ENCODE data around the gene IDH3B.

The IDH3B gene

DNA sequence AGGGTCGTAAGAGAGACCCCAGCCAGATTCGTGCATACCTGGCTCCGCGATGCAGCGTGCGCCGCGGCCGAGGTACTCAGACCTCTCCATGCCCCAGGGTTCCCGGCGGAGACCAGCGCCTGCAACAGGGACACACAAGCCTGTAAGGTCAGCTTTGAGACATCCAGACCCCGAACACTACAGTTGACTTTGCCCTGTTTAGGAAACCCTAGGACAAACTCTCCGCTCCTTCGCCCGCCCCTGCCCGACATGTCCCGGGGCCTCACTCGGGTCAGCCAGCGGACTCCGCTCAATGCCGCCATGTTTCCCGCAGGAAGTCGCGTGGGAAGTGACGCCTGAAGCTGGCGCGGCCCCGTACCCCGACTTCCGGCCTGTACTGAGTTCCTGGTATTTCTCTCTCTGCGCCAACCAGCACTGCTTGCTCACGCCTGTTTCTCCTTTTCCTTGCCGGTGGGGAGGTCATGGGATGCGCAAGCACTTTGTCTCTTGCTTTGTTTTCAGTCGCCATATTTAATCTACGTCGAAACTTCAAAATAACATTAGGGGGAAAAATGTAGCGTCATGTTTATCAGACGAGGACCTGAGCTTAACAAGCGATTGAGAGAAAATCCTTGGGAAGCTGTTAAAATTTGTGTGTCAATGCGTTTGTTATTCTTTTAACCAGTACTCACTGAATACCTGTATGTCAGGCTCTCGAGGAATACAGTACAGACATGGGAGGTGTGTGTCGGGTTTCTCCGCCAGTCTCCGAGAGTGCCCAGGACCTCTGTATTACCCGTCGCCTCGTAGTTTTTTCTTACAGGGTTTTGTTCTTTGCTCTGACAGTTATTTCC, at the start of gene IDH3B:
Gene IDH3B (minus strand): TSS at position 330 of the 833 bp plus-strand sequence. CDS start 28 bp downstream, at position 302.
- H3K27me3 Mint-ChIP-seq: no peaks in the 10 kb centered on the region

GRCh38 chr20:2713285-2713684, 49.3 kb upstream of the IDH3B start:
- H3K4me3 Mint-ChIP-seq: no peak overlapping the region
- ATAC-seq: peak; percentile 72
- H3K4me1 Mint-ChIP-seq: no peaks in the 10 kb centered on the region
- H3K9me3 Mint-ChIP-seq: no peaks in the 10 kb centered on the region
- no peak overlapping the region for H3K27ac Mint-ChIP-seq
- no peaks in the 10 kb centered on the region for H3K27me3 Mint-ChIP-seq
- no peak for DNase-seq

More for the DNA sequence above, at the start of gene IDH3B:
- H3K27ac Mint-ChIP-seq: peak within 1 kb of the TSS; percentile 96 to 98
- no peaks in the 10 kb centered on the region for H3K9me3 Mint-ChIP-seq
- ATAC-seq (peak; percentile 98), DNase-seq (peak; percentile 83 to 91)
- H3K4me3 Mint-ChIP-seq: peak within 1 kb of the TSS; percentile 90 to 91
- peaks cover 39% of the 10 kb centered on the region for H3K4me1 Mint-ChIP-seq

GRCh38 chr20:2709205-2709981, 45.4 kb upstream of the IDH3B start:
- Mint-ChIP-seq H3K4me1 (peaks cover 12% of the 10 kb centered on the region), H3K4me3 (no peak overlapping the region), H3K9me3 (no peaks in the 10 kb centered on the region), H3K27me3 (peaks cover 22% of the 10 kb centered on the region), H3K27ac (no peak overlapping the region)
- no peak for ATAC-seq
- DNase-seq: no peak

DNA sequence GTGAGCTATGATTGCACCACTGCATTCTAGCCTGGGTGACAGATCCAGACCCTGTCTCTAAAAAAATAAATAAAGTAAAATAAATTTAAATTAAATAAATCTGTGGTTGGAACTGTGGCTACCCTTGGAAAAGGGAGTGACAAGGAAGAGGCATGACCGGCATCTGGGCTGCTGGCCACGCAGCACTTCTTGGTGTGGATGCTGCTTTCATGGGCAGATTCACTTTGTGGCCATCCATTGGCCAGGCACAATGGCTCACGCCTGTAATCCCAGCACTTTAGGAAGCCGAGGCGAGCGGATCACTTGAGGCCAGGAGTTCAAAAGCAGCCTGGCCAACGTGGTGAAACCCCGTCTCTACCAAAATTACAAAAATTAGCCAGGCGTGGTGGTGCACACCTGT, 44.6 kb upstream of the IDH3B start:
- no peak for DNase-seq
- ATAC-seq: no peak
- no peak overlapping the region for H3K27ac Mint-ChIP-seq
- H3K9me3 Mint-ChIP-seq: no peaks in the 10 kb centered on the region
- no peak overlapping the region for H3K4me3 Mint-ChIP-seq
- H3K4me1 Mint-ChIP-seq: peaks cover 12% of the 10 kb centered on the region
- H3K27me3 Mint-ChIP-seq: peaks cover 22% of the 10 kb centered on the region

- Mint-ChIP-seq H3K27me3 (peaks cover 22% of the 10 kb centered on the region), H3K4me3 (no peak overlapping the region), H3K4me1 (peaks cover 12% of the 10 kb centered on the region), H3K9me3 (no peaks in the 10 kb centered on the region), H3K27ac (no peak overlapping the region)
- ATAC-seq (no peak), DNase-seq (no peak)
Observed at GRCh38 chr20:2708073-2708415, 44.0 kb upstream of the IDH3B start.

GRCh38 chr20:2707353-2708072, 43.5 kb upstream of the IDH3B start:
- Mint-ChIP-seq H3K4me1 (peaks cover 12% of the 10 kb centered on the region), H3K4me3 (no peak overlapping the region), H3K27me3 (peaks cover 22% of the 10 kb centered on the region), H3K9me3 (no peaks in the 10 kb centered on the region), H3K27ac (peak overlapping the region in 1 of 2 donors; percentile 83)
- ATAC-seq (no peak), DNase-seq (no peak)

DNA sequence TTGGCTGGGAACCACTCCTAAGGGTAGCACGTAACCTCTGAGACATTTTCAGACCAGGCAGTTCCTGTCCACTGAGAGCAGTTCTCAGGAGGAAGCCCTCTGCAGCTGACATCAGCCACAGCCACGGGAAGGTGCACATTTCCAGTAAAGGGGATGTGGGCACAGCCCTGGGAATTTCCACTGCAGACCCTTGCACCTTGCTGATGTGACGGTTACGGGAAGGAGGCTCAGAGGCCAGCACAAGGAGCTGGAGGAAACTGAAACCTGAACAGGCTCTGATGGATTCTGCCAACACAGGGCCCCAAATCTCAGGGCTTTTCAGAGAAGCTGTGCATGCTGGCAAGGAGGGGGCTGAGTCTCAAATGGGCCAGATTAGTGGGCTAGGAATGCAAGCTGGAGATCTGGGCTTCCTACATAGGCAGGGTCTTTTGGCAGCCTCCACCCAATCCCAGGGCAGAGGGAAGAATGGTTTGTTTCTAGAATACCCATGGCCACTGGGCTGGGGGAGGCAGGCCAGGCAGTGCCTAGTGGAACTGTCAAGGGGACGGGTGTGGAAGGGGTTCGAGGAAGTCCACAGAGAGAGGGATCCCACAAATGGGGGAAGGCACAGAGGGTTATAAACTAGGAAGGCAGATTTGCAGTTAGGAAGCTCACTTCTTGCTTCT, 42.8 kb upstream of the IDH3B start:
- peak; percentile 86 for ATAC-seq
- peak overlapping the region in 1 of 2 donors; percentile 83 for H3K27ac Mint-ChIP-seq

DNA sequence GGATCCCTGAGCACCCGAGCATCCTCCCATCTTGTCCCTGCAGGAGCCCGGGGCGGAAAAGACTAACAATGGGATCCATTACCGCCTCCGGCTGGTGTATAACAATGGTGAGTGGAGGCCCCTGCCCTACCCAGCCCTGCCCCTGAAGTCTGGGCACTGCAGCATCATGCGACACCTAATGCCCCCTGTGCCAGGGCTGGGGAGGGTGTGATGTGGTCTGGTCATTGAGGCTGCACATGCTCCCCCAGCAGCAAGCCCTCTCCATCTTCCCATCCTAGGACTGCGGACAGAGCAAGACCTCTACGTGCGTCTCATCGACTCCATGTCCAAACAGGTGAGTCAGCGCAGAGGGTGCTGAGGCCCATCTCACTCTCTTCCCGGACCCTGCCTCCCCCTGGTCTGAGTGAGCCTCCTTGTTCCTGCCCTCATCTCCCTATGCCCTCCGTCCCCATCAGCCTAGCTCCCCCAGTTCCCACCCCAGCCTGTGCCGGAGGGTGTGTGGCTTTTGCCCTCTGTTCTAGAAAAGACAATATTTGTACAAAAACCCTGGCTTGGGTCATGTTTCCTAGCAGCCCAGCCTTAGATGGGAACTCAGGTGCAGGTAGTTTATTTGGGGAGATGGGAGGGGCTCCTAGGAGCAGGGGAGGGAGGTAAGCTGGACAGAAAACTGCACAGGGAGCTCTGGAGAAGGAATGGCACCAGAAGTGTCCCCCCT, 42.1 kb upstream of the IDH3B start:
- H3K4me1 Mint-ChIP-seq: peaks cover 12% of the 10 kb centered on the region
- H3K4me3 Mint-ChIP-seq: no peak overlapping the region
- DNase-seq (no peak), ATAC-seq (peak; percentile 13)
- no peaks in the 10 kb centered on the region for H3K9me3 Mint-ChIP-seq
- peaks cover 22% of the 10 kb centered on the region for H3K27me3 Mint-ChIP-seq
- H3K27ac Mint-ChIP-seq: peak overlapping the region in 1 of 2 donors; percentile 81

More for the DNA sequence above, 42.8 kb upstream of the IDH3B start:
- peak in 1 of 2 donors; percentile 51 for DNase-seq
- Mint-ChIP-seq H3K4me3 (peak overlapping the region; percentile 5 to 27), H3K9me3 (no peaks in the 10 kb centered on the region), H3K4me1 (peaks cover 12% of the 10 kb centered on the region), H3K27me3 (peaks cover 22% of the 10 kb centered on the region)

DNA sequence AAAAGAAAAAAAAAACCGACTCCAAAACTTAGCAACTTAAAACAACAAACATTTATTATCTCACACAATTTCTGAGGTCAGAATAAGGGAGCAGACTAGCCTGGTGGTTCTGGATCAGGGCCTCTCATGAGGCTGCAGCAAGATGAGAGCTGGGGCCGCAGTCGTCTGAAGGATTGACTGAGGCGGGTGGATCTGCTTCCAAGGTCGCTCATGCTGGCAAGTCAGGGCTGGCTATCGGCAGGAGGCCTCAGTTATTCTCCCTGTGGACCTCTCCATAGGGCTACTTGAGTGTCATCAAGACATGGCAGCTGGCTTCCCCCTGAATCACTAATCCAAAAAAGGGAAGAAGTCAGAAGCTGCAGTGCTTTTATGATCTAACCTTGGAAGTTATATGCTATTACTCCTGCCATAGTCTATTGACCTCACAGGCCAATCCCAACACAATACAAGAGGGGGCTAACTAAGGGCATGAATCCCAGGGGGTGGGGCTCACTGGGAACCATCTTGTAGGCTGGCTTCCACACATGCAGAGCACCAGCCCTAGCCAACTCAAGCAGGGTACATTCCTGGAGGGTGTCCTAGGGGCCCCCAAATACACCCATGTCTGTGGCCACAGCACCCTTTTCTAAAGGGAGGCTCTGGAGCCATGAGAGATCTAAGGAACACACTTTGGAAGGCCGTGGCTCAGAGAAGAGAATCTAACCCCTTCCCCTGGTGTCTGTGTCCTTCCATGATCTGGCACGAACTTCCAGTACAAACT, 39.9 kb upstream of the IDH3B start:
- Mint-ChIP-seq H3K4me3 (no peak overlapping the region), H3K9me3 (no peaks in the 10 kb centered on the region), H3K27me3 (peaks cover 22% of the 10 kb centered on the region), H3K27ac (no peak overlapping the region), H3K4me1 (peaks cover 12% of the 10 kb centered on the region)
- DNase-seq (no peak), ATAC-seq (no peak)

- Mint-ChIP-seq H3K4me1 (peaks cover 6% of the 10 kb centered on the region), H3K27me3 (peaks cover 29% of the 10 kb centered on the region), H3K9me3 (no peaks in the 10 kb centered on the region), H3K4me3 (no peak overlapping the region), H3K27ac (no peak overlapping the region)
- DNase-seq (no peak), ATAC-seq (no peak)
Observed at GRCh38 chr20:2701671-2702081, 37.7 kb upstream of the IDH3B start.

DNA sequence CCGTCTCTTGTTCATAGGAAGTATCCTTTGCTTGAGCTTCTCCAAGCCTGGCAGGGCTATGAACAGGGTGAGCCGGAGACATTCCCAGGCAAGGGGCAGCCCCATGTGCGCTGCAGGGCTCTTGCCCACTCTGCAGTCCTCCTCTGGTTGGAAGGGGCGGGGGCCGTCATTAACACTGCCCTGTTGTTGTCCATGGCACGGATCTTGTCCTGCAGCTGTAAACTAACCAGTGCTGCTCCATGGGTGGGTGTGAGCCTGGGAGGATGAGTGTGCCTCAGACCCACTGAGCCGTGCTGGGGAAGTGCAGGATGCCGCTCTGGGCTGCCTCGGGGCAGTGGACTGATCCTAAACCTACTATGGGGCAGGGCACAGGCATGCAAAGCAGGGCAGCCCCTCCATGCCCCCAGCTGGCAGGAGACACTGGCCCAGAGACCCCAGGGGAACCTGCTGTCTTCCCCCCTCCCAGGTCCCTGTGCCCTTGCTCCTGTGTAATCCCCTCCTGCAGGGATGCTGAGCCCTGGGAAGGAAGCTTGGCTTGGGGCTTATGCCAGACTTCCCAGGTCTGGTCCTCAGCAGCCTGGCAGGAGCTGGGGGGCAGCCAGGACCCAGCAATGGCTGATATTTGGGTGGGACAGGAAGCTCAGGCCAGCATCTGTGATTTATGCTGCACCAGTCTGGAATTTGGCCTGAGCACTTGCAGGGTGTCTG, 37.1 kb upstream of the IDH3B start:
- Mint-ChIP-seq H3K4me1 (no peaks in the 10 kb centered on the region), H3K4me3 (no peak overlapping the region), H3K27ac (peak overlapping the region in 1 of 2 donors; percentile 31), H3K9me3 (no peaks in the 10 kb centered on the region), H3K27me3 (peaks cover 29% of the 10 kb centered on the region)
- ATAC-seq: no peak
- DNase-seq: no peak

GRCh38 chr20:2699775-2700413, 35.9 kb upstream of the IDH3B start:
- ATAC-seq: no peak
- DNase-seq: no peak
- H3K27ac Mint-ChIP-seq: no peak overlapping the region

GRCh38 chr20:2698912-2699311, 34.9 kb upstream of the IDH3B start:
- Mint-ChIP-seq H3K9me3 (no peaks in the 10 kb centered on the region), H3K4me3 (no peak overlapping the region), H3K27me3 (peaks cover 43% of the 10 kb centered on the region), H3K4me1 (no peaks in the 10 kb centered on the region), H3K27ac (no peak overlapping the region)
- DNase-seq (no peak), ATAC-seq (no peak)

More at GRCh38 chr20:2699775-2700413, 35.9 kb upstream of the IDH3B start:
- Mint-ChIP-seq H3K27me3 (peaks cover 37% of the 10 kb centered on the region), H3K4me1 (no peaks in the 10 kb centered on the region), H3K4me3 (no peak overlapping the region), H3K9me3 (no peaks in the 10 kb centered on the region)

Measured in stimulated activated naive CD8-positive, alpha-beta T cell treated with anti-CD3 and anti-CD28 coated beads, Interleukin-15, amount 100 ng/mL, for 72 hours (primary cell).